Measurements from ENCODE around the gene TBC1D10A.

DNA sequence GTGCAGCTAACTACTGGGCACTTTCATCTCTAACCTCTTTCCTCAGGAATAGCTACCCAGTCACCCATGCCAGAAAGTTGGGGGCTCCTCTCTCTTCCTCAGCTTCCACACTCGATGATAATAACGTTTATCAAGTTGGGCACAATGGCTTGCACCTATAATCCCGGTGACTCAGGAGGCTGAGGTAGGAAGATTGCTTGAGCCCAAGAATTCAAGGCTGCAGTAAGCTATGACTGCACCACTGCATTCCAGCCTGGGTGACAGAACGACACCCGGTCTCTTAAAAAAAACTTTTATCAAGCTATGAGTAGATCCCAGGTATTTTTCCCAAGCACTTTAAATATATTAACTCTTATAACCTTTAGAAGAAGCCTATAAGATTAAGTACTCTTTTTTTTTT, 27.9 kb upstream of the TBC1D10A start:
- TF ChIP-seq, protein P1, sequence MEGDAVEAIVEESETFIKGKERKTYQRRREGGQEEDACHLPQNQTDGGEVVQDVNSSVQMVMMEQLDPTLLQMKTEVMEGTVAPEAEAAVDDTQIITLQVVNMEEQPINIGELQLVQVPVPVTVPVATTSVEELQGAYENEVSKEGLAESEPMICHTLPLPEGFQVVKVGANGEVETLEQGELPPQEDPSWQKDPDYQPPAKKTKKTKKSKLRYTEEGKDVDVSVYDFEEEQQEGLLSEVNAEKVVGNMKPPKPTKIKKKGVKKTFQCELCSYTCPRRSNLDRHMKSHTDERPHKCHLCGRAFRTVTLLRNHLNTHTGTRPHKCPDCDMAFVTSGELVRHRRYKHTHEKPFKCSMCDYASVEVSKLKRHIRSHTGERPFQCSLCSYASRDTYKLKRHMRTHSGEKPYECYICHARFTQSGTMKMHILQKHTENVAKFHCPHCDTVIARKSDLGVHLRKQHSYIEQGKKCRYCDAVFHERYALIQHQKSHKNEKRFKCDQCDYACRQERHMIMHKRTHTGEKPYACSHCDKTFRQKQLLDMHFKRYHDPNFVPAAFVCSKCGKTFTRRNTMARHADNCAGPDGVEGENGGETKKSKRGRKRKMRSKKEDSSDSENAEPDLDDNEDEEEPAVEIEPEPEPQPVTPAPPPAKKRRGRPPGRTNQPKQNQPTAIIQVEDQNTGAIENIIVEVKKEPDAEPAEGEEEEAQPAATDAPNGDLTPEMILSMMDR (IDR thresholded peaks at IDR 0.05; ENCODE audit: poor library complexity): no peak
- TF ChIP-seq EZH2phosphoT487 (IDR thresholded peaks at IDR 0.05; ENCODE audit: low read depth, severe bottlenecking, unreplicated experiment) (no peak), EZH2 (IDR thresholded peaks at IDR 0.05; ENCODE audit: borderline replicate concordance) (no peak)
